GM19324 (cell line): Measurements from ENCODE around the gene USP34.

Experiments
- ATAC-seq: cut with Tn5 transposase; IDR thresholded peaks from one replicate; pipeline ENCODE4 v1.9.1; 2021; ENCODE audit warnings: mild to moderate bottlenecking, moderate library complexity; ENCODE audit not compliant: unreplicated experiment, low FRiP score

Gene USP34

DNA sequence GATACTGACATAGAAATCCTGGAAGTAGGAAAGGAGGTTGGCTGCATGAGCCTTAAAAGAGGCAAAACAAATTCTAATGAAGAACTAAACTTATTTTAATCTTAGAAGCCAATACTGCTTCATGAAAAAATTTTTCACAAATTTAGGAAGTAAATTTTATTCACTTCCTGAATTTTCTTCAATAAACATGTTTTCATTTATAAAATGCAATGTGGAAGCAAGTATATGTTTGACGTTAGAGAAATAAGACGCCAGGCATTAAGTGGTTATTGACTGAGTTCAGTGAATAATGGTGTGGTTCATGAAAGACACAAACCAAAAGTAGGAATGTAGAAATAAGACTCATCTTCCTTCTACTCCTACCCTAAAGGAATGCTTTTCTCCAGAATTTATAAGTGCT, 136.4 kb downstream of the USP34 start:
- no peak for ATAC-seq

DNA sequence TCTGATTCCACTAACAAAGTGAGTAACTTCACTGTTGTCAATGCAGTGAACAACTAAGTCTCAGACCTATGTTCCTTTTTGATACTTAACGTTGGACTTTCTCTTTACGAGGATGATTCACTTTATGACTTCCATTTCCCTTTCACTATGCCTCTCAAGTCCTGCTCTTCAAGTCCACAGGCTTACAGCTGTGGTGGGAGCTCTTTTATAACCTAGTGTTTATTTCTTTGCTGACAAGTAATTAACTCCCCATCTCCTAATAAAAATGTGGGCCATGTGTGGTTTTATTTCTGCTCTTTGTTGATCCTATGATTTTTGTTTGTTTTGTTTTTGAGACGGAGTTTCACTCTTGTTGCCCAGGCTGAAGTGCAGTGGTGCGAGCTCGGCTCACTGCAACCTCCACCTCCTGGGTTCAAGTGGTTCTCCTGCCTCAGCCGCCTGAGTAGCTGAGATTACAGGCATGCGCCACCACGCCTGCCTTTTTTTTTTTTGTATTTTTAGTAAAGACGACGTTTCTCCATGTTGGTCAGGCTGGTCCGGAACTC, 142.1 kb downstream of the USP34 start:
- no peak for ATAC-seq

DNA sequence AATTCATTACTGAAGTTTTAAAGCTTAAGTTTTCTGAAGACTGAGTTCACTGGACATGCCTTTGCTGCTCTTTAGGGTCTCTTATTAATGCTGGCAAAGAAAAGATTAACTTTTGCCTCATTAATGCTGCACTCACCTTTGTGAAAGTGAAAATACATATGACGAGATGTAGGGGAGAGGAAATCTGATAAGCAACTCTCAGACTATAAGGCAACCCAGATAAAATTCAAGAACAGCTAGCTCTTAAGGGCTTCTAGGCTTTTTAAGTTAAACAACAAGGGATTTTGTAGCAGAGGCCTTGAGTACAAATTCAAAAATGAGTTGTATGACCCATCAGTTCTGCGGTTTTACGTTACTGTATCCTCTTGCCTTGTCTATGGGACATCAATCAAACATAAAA, 143.7 kb downstream of the USP34 start:
- no peak for ATAC-seq

DNA sequence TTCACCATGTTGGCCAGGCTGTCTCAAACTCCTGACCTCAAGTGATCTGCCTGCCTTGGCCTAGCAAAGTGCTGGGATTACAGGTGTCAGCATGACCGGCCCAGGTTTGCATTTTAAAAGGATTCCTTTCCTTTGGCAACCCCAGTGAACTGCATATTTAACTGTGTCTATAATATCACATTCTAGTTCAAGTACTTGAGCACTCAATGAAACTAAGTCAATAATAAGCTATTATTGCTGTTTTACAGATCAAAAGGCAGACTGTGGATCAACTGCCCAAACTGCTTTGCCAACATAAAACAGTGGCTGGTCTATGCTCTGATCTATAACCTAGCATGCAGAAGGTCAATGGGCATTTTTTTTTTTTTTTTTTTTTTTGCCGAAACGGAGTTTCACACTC, 144.5 kb downstream of the USP34 start:
- ATAC-seq: no peak

DNA sequence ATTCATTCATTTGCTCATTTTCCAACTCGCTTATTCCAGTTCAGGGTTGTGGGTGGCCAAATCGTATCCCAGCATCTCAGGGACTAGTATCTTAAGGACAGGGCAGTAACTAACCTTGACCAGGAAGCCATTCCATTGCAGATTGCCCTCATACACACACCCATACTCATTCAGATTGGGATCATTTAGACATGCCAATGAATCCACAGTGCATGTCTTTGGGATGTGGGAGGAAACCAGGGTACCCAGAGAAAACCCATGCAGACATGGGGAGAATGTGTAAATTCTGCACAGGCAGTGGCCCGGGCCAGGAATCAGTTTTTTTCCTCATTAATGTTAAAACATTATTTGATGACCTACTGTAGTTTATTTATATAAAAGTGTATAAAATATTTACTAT, 150.7 kb downstream of the USP34 start:
- ATAC-seq: no peak

DNA sequence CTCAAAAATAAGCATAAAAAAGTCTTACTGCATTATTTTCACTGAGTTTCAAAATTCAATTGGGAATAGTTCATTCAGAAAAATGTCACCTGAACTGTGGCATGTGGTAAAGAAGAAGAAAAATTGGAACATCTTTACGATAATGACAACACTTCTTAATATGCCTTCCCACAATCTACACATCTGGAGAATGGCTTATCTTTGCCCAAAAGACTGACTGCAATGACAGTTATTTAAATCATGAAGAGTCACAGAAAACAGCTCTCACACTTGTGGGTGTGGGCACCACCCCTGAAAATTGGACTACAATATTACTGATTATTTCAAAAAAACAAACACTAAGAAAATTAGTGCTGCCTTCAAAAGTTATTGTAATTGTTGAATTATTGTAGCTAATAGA, 152.3 kb downstream of the USP34 start:
- no peak for ATAC-seq

DNA sequence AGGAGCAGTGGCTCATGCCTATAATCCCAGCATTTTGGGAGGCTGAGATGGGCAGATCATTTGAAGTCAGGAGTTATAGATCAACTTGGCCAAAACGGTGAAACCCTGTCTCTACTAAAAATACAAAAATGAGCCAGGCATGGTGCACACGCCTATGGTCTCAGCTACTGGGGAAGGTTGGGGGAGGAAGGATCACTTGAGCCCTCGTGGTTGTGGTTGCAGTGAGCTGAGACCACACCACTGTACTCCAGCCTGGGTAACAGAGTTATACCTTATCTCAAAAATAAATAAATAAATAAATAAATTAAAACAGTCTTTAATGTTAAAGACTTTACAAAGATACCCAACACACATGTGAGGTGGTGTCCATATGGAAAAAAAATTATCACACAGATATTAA, 174.9 kb downstream of the USP34 start:
- no peak for ATAC-seq

DNA sequence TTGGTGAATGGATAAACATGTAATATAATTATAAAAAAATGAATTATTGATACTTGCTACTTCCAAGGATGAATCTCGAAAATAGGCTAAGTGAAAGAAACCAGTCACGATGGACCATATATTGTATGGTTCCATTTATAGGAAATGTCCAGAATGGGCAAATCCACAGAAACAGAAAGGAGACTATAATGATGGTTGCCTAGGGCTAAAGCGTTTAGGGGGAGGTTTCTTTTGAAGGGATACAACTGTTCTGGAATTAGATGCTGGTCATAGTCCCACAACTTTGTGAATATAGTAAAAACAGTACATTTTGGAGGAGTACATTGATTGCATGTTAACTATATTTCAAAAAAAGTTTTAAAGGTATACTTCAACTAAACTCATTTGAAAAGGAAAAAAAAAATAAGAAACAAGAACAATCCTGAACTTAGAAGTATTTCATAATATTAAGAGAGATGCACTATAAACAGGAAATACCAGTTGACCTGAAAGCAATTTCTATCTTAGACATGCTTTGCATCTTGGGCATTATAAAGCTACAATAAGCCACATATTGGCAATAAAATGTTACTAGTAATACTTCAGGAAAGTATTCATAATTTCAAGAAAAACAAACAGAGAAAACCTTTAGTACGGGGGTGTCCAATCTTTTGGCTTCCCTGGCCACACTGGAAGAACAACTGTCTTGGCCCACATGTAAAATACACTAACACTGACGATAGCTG, 178.9 kb downstream of the USP34 start:
- ATAC-seq: no peak

DNA sequence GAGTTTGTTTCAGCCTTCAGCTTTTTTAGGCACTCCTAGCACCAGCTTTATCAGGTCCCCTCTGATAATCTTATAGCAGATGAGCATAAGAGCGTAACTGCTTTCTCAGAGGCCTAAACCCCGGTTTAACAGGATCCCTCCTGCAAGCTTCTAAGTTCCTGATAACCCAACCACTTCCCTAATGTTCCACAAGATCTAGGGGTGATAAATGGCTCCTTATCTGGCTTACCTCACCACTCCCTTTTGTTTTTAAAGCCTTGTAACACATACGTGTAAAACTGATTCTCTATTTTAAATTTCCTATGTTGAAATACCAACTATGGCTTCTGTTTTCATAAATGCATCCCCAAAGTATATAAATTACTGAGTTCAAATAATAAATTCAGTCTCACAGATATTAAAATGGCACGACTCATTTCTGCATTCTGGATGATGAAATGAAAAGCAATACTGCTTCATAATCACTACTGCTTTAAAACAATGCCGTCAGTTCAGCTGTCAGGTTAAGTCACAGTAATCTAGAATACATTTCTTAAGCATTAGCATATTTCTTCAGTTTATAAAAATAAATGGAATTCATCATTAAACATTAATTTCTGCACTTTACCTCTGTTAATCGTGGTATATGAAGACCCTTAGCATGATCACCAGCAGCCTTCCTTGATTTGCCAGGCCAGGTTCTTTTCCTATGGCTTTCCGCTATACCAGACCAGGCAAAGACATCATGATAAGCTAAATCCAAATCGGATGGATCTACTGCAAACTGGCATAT, 182.6 kb downstream of the USP34 start:
- no peak for ATAC-seq

DNA sequence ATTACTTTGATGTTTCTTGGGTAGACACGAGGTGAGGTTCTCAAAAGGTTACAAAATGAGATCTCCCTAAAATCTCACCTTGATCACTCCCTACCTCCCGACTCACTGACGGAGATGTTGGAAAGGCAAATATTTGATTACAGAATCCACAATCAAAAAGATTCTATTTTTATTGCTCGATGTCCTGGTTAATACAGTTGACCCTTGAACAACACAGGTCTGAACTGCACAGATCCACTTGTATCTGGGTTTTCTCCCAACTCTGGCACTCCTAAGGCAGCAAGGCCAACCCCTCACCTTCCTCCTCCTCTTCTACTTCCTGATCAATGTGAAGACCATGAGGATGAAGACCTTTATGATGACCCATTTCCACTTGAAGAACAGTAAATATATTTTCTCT, 183.6 kb downstream of the USP34 start:
- ATAC-seq: no peak

DNA sequence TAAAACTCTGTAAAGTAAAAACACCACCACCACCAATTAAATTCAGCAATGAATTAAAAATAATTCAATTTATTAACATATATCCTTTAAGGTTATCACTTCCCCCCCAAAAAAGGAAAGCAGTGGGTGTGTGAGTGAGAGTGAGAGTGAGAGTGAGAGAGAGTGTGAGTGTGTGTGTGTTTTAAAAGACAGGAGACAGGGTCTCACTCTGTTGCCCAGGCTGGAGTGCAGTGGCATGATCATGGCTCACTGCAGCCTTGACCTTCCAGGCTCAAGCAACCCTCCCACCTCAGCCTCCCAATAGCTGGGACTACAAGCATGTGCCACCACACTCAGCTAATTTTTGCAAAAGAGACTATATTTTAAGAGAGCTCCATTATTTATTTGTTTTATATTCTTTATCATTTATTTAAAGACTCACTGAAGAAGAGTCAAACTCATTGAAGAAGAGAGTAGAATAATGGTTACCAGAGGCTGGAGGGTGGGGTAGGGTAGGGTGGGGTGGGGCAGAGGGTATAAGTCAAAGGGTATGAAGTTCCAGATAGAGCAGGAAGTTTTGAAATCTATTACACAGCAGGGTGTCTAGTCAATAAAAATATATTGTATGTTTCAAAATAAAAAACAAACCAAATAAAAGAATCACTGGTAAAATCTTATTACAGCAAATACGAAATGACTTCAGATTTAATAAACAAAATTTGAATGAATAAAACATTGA, 187.3 kb downstream of the USP34 start:
- no peak for ATAC-seq

DNA sequence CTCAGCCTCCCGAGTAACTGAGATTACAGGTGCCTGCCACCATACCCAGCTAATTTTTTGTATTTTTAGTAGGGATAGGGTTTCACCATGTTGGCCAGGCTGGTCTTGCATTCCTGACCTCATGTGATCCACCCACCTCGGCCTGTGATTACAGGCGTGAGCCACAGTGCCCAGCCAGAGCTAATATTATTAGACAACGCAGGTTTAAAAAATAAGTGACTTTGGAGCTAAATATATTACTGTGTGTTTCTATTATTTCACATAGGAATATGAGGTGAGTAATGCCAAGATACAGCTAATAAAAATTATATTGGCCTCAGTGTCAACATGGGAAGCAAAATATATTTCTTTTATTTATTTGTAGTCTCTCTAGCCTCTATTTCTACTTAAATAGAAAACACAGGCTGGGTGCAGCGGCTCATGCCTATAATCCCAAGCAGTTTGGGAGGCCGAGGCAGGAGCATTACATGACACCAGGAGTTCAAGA, 188.7 kb downstream of the USP34 start:
- ATAC-seq: no peak

DNA sequence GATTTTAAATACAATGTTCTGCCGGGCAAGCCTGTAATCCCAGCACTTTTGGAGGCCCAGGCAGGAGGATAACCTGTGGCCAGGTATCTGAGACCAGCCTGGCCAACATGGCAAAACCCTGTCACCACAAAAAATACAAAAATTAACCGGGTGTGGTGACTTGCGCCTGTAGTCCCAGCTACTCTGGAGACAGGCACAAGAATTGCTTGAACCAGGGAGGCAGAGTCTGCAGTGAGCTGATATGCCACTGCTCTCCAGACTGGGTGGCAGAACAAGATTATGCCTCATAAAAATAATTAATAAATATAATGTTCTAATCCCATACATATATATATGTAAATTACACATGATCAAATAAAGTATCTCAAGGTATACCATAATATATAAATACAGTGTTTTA, 189.6 kb downstream of the USP34 start:
- ATAC-seq: no peak

DNA sequence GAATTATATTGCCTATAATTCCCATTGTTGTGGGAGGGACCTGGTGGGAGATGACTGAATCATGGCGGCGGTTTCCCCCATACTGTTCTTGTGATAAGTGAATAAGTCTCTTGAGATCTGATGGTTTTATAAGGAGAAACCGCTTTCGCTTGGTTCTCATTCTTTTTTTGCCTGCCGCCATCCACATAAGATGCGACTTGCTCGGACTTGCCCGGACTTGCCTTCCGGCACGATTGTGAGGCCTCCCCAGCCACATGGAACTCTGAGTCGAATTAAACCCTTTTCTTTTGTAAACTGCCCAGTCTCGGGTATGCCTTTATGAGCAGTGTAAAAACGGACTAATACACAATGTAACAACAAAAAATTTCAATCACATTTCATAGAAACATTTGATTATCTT, 193.1 kb downstream of the USP34 start:
- no peak for ATAC-seq

DNA sequence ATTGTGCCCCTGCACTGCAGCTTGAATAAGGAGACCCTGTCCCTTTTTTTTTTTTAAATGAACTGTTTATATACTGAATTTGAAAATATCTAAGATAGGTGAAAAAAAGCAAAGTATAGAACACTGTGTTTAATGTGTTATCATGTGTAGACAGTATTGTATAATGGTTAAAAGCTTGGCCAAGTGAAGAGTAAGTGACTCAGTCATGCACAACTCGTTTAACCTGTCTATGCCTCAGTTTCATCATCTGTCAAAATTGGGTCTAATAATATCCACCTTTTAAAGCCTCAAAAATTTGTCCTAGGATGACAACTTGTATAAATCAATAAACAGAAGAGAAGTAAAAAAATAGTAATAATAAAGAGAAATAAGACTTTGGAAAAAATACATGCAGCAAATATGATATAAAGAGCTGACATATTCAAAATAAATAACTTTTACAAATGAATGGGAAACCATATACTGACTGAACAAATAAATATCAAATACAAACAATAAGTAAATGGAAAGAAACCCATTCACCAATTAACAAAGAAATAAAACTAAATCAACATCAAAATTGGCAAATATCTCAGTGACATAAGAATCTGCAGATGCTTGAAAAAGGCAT, 195.2 kb downstream of the USP34 start:
- ATAC-seq: no peak

DNA sequence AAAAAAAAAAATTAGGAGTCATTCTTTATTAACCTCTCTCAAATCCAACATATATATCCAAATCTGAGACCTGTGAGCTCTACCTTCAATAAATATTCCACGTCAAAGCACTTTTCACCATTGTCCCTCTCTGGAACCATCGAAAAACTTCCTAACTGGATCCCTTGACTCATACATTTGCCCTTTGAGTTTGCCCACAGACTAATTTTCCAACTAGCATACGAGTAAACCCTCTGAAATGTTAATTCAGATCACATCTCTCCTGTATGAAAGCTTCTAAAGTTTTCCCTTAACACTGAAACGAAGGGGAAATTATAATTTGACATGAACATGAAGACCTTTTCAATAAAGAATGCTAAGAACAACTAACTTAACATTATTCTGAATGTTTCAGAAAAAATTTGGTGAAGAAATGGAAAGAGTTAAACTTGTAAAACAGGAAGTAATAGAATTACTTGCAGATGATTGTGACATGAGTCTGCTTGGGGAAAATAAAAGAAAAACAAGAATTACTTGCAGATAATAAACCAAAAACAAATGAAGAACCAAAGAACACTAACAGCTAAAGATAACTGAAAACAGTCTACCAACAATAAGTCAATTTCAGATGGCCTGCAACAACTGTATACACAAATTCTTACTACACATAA, 198.3 kb downstream of the USP34 start:
- no peak for ATAC-seq

DNA sequence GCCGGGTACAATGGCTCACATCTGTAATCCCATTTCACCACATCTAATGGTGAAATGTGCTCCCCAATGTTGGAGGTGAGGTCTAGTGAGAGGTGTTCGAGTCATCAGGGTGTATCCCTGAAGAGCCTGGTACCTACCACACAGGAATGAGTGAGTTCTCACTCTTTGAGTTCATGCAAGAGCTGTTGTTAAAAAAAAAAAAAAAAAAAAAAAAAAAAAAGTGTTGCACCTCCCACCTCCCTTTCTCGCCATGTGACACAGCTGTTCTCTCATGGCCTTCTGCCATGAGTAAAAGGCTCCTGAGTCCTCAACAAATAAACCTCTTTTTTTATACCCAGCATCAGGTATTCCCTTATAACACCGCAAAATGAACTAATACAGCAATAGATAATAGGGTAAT, 202.6 kb downstream of the USP34 start:
- ATAC-seq: no peak

DNA sequence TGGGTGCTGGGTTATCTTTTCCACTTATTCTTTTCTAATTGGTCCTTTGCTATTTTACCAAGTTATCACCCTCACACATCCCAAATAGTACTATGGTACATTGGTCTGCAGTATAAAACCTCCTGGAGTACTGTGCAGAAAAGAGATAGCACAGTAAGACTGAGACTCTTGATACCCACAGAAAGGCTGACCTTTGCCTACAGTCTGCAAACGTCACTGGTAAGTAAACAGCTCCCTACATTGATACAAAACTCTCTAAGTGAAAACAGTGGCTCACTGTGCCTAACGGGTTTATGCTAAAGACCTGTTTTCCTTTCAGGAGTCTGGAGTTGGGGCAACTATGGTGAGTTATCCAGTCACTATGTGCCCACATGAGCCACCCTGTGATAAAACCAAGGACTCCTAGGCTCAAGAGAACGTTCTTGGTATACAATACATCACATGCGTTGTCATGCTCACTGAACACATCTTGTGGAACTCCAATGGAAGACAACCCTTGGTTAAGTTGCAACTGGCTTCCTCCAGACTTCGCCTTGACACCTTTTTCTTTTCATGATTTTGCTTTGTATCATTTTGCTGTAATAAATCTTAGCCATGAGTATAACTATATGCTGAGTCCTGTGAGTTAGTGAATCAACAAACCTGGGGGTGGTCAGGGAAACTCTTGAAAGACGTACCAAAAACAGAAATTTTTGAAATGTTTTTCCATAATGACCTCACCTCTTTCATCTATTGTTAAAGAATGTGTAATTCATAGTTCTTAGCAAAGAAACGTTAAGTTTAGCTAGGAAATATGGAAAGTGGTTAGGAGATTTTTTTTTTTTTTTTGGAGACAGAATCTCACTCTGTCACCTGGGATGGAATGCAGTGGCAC, 204.0 kb downstream of the USP34 start:
- no peak for ATAC-seq

DNA sequence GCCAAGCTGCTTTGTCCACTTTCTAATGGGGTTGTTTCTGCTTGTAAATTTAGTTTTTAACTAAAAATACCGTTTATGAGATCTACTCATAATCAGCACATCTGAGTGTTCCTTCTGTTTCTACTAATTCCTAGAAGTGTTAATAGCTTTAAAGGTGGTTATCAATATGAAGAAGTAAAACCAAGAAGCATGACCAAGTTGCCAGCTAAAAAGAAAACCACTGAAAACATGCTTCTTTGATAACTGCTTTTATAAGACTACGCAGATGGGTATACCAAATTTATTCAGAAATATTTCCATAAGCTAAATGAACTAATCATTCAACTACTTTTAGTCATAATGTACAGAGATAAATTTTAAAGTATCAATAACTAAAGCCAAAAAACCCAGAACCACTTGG, 207.1 kb downstream of the USP34 start:
- ATAC-seq: no peak
